GM18951 (cell line): ENCODE measurements around the gene PAK2.

Experiments
- POLR2A ChIP-seq: IDR thresholded peaks from 4 replicates; pipeline ENCODE4 v1.6.1; 2011; ENCODE audit warnings: mild to moderate bottlenecking; ENCODE audit not compliant: insufficient read length, insufficient read depth; ENCODE audit errors: extremely low read depth
- in situ Hi-C: fragments of 300-500 bp; cut with MboI; formaldehyde crosslinking; loops from one replicate; pipeline ENCODE4 v1.12.0; 2022; ENCODE audit warnings: low sequenced_read_pairs, mixed read lengths, inconsistent platforms; ENCODE audit not compliant: unreplicated experiment

Gene PAK2

GRCh38 chr3:196777836-196778235, 38.2 kb downstream of the PAK2 start:
- in situ Hi-C loops, result no loop called here
- no peak for TF ChIP-seq POLR2A

GRCh38 chr3:196778755-196779154, 39.1 kb downstream of the PAK2 start:
- in situ Hi-C loops, result no loop called here
- no peak for TF ChIP-seq POLR2A

DNA sequence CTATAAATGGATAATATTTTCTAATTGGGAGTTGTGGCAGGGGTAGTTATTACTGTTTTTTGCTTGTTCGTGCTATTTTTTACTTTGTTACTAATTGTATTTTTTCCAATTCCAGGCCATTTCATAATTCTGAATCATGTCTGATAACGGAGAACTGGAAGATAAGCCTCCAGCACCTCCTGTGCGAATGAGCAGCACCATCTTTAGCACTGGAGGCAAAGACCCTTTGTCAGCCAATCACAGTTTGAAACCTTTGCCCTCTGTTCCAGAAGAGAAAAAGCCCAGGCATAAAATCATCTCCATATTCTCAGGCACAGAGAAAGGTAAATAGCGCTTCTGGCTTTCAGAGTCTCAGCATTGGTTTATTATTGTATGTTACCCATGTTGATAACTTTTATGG, 42.9 kb downstream of the PAK2 start:
- TF ChIP-seq POLR2A, result no peak
- in situ Hi-C loops, result no loop called here

GRCh38 chr3:196788528-196788927, 48.9 kb downstream of the PAK2 start:
- TF ChIP-seq POLR2A, result no peak
- in situ Hi-C loops, result no loop called here

DNA sequence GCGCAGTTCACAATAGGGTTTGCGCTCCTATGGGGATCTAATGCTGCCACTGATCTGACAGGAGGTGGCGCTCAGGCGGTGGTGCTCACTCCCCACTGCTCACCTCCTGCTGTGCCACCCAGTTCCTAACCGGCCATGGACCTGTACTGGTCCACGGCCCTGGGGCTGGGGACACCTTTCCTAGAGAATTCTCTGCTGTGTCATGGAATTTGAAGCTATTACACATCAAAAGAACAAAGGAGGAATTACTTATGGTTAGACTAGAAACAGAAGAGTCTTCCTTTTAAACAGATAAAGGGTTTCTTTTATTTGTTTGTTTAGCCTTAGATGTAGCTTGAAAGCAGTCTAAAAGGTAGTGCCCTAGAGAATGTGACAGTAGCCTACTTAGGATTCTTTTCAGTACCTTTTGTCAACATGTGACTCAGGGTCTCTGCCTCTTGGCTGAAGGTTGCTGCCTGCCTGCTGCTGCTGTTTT, 50.3 kb downstream of the PAK2 start:
- no peak for TF ChIP-seq POLR2A
- in situ Hi-C loops, result no loop called here

GRCh38 chr3:196790636-196791035, 51.0 kb downstream of the PAK2 start:
- in situ Hi-C loops, result no loop called here
- no peak for TF ChIP-seq POLR2A

- no peak for TF ChIP-seq POLR2A
- in situ Hi-C loops, result no loop called here
These were observed 53.1 kb downstream of the PAK2 start for GRCh38 chr3:196792771-196793170.

DNA sequence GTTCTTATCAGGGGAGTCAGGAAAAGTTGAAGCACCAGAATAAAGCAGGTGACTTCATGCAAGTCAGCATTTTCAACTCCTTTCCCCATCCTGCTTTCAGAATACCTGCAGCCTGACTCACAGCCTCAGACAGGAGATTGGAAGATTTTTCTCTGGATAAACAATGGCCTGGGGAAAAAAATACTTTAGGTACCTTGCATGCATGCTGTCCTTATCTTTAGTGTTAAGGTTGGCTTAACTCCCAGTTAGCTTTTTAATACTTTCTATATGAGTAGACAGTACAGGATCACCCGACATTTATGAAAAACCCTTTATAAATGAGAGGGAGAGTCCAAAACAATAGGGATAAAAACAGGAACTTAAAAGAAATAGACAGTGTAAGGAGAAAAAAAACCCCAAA, 53.6 kb downstream of the PAK2 start:
- no peak for TF ChIP-seq POLR2A
- in situ Hi-C loops, result no loop called here

DNA sequence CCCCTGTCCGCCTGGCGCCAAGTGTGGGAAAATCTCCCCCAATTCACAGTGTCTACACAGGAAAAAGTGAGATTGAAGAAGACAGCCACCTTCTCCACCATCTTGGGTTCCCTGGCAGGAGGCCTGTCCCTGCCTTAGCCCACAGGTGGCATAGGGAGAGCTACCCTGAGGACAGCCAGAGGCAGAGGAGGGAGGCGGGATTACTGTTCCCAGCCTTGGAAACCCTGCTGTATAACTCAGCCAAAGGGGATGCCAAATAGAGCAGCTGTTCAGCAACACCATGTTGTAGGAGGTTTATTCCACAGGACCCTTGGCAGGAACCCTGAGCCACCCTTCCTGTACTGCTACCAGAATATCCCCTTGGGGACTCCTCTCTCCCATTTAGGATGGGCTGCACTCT, 54.8 kb downstream of the PAK2 start:
- in situ Hi-C loops, result no loop called here
- TF ChIP-seq POLR2A, result no peak

GRCh38 chr3:196796317-196796716, 56.7 kb downstream of the PAK2 start:
- no peak for TF ChIP-seq POLR2A
- in situ Hi-C loops, result no loop called here

- TF ChIP-seq POLR2A, result no peak
- in situ Hi-C loops, result no loop called here
These were observed 61.2 kb downstream of the PAK2 start for GRCh38 chr3:196800742-196801434.

DNA sequence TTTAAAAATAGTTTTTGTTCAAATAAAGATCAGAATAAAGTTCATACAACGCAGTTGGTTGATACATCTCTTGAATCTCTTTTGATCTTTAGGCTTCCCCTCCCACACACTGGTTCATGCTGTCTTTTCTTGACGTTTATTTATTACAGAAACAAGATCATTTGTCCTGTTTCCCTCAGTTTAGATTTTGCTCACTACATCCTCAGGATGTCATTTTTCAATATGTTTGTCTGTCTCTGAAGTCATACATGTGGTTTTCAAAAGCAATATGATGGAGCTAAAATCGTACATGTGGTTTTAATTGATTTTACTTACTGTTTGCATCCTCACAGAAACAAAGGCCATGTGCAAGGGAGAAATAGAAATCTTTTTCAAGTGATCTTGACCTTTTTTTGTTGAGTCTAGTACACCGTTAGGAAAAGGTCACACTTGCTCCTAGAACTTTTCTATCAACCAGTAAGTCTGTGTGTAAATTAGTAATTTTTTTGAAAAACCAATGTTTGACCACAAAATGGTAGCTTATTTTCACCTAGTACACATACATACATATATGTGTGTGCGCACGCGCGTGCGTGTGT, 64.3 kb downstream of the PAK2 start:
- in situ Hi-C loops, result no loop called here
- TF ChIP-seq POLR2A, result no peak

GRCh38 chr3:196804773-196805172, 65.1 kb downstream of the PAK2 start:
- TF ChIP-seq POLR2A, result no peak

DNA sequence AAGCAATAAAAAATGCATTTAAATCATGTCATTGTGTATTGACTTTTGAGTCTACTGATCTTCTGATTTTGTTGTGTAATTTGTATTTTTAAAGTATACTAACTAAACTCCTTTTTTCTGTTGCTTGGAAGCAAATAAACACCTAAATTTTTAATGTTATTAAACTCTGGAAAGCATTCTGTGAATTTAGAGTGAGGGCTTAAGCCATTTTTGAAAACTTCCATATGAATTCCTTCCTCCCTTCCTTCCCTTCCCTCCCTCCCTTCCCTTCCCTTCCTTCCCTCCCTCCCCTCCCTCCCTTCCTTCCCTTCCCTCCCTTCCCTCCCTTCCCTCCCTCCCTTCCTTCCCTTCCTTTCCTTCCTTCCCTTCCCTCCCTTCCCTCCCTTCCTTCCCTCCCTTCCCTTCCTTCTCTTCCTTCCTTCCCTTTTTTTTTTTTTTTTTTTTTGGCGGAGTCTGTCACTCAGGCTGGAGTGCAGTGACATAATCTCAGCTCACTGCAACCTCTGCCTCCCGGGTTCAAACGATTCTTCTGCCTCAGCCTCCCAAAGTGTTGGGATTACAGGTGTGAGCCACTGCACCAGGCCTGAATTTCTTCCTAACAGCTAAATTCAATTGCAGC, 71.4 kb downstream of the PAK2 start:
- in situ Hi-C loops, result no loop called here
- TF ChIP-seq POLR2A, result no peak

More at GRCh38 chr3:196804773-196805172, 65.1 kb downstream of the PAK2 start:
- in situ Hi-C loops, result no loop called here
